ENCODE data around the gene RAB20. TPM values are rescaled to one million over a fixed set of nuclear protein-coding genes. Genes with fewer than 3 reads are reported as not detected.

The RAB20 gene
- total and polyA plus RNA-seq, 9 of the 15 experiments (the other 6 are each of a cell fraction or from before 2014, with no cell fraction given): 0.62 to 9.2 (median 5.4) TPM

DNA sequence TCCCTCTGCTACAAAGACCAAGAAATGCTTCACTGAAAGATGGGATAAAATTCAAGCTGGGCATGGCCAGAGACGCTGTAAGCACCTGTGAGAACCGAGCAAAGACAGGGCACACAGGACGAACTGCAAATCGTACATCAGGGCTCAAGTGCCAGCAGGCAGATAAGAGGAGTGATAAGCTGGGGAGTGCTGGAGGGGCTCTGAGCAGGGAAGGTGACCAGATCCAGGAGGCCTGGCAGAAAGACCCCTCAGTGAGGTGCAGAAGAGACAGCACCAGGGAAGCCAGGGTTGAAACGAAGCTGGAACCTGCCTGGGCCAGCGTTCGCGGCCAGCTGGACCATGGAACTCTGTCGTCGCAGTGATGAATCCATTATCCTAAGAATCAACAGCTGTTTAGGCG is 10.2 kb downstream of the RAB20 start:
- H3K27ac ChIP-seq (ENCODE audit: extremely low read depth, low read depth, low read length): no peak overlapping the region
- intact Hi-C loops (cut with micrococcal nuclease) (no loop called here), in situ Hi-C loops (cut with MboI) (no loop called here)
- ATAC-seq: no peak
- H2AFZ ChIP-seq (ENCODE audit: low read depth, low read length): no peak overlapping the region
- no peak for DNase-seq (ENCODE audit: extremely low read depth in 1 of 4, low spot score in 3 of 4)
- H3K79me2 ChIP-seq (ENCODE audit: control insufficient read depth, insufficient read depth, low read length): peaks cover 17% of the 10 kb centered on the region; the same call in 2 of the 3 replicates
- CTCF ChIA-PET (ENCODE audit: low intra/inter-chr PET ratio): no interaction called here
- H3K27me3 ChIP-seq (ENCODE audit: control insufficient read depth in 2 of 2, insufficient read depth in 2 of 2, low read length in 2 of 2): no peaks in the 10 kb centered on the region
- H3K36me3 ChIP-seq (ENCODE audit: control insufficient read depth, insufficient read depth, low read length): no peaks in the 10 kb centered on the region
- no TSS peak for BruUV-seq (replicated peaks)
- H3K4me3 ChIP-seq: no peak overlapping the region
- FAIRE-seq: no peak
- POLR2A ChIA-PET: interaction anchor here (0.6 kb wide), 1 partner anchor 281 kb away, joined by 3 read pairs; no protein-coding TSS in a partner anchor
- no peak overlapping the region for H3K4me2 ChIP-seq (ENCODE audit: insufficient read depth, low read length)
- TF ChIP-seq ZNF639 (CRISPR knock-in tag; conservative IDR thresholded peaks at IDR 0.05 in 1 of 2, IDR thresholded peaks at IDR 0.05 in 1 of 2): no peak
- TF ChIP-seq MLX (CRISPR knock-in tag; conservative IDR thresholded peaks at IDR 0.05): no peak
- TF ChIP-seq, protein P1, sequence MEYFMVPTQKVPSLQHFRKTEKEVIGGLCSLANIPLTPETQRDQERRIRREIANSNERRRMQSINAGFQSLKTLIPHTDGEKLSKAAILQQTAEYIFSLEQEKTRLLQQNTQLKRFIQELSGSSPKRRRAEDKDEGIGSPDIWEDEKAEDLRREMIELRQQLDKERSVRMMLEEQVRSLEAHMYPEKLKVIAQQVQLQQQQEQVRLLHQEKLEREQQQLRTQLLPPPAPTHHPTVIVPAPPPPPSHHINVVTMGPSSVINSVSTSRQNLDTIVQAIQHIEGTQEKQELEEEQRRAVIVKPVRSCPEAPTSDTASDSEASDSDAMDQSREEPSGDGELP (CRISPR knock-in tag; IDR thresholded peaks at IDR 0.05; ENCODE audit: borderline replicate concordance): peak; percentile 24; the same call in 1 of the 2 replicates
- no peaks in the 10 kb centered on the region for H3K9me1 ChIP-seq (ENCODE audit: control insufficient read depth, insufficient read depth, low read length)
- H4K20me1 ChIP-seq (replicated peaks; ENCODE audit: control insufficient read depth, insufficient read depth, low read length): no peaks in the 10 kb centered on the region
- H3K9me3 ChIP-seq (replicated peaks; ENCODE audit: control insufficient read depth, insufficient read depth, low read depth, low read length): no peaks in the 10 kb centered on the region
- 60% methylated on average over 11 of the region's 11 CpGs for WGBS (ENCODE audit: insufficient coverage, low coverage, missing lambda C conversion rate)
- peaks cover 0 to 19% of the 10 kb centered on the region in 2 experiments; a peak in 2 of 5 replicates for H3K4me1 ChIP-seq (replicated peaks in 1 of 2; ENCODE audit: control insufficient read depth in 2 of 2, insufficient read depth in 2 of 2, low read length in 2 of 2)
- 0 out of 4 replicates have a peak overlapping the region, but pooled peaks of 1 of the 2 experiments have one; percentile 58 for H3K9ac ChIP-seq (ENCODE audit: insufficient read depth in 1 of 2, low read depth in 2 of 2, low read length in 2 of 2)
